Nephron progenitor cell (in vitro differentiated cells): ENCODE results near the gene BTBD16.

Experiments used
- DNase-seq: peaks from one replicate; pipeline ENCODE4 v3.0.0; 2021
- H3K27ac Mint-ChIP-seq: 2 replicates; pipeline ENCODE4 v1.8.0; 2021; ENCODE audit warnings: mild to moderate bottlenecking, moderate library complexity, mixed read lengths
- H3K27me3 Mint-ChIP-seq: 2 replicates; pipeline ENCODE4 v1.8.0; 2021; ENCODE audit warnings: mild to moderate bottlenecking, low read depth, mixed read lengths; ENCODE audit not compliant: poor library complexity
- H3K36me3 Mint-ChIP-seq: 2 replicates; pipeline ENCODE4 v1.8.0; 2021; ENCODE audit warnings: low read depth, mixed read lengths
- H3K4me1 Mint-ChIP-seq: 2 replicates; pipeline ENCODE4 v1.8.0; 2021; ENCODE audit warnings: mixed read lengths
- H3K4me3 Mint-ChIP-seq: 2 replicates; pipeline ENCODE4 v1.8.0; 2021; ENCODE audit warnings: mild to moderate bottlenecking, moderate library complexity, mixed read lengths
- H3K9me3 Mint-ChIP-seq: 2 replicates; pipeline ENCODE4 v1.8.0; 2021; ENCODE audit warnings: mild to moderate bottlenecking, moderate library complexity, mixed read lengths
- CTCF ChIP-seq: fragments of 200-600 bp; sonication (generic); IDR thresholded peaks from 2 replicates; pipeline ENCODE4 v1.5.0; 2021; ENCODE audit warnings: antibody characterized with exemption

BTBD16 gene

GRCh38 chr10:122373721-122374120 is 102.6 kb downstream of the BTBD16 start:
- Mint-ChIP-seq H3K4me3 (peak overlapping the region; percentile 90), H3K27me3 (peaks cover 50% of the 10 kb centered on the region), H3K9me3 (no peaks in the 10 kb centered on the region), H3K27ac (no peak overlapping the region), H3K4me1 (peaks cover 31% of the 10 kb centered on the region), H3K36me3 (no peaks in the 10 kb centered on the region)
- no peak for DNase-seq
- no peak for TF ChIP-seq CTCF

- H3K27me3 Mint-ChIP-seq = peaks cover 45% of the 10 kb centered on the region
- peak; percentile 94 for DNase-seq
- H3K4me3 Mint-ChIP-seq = peak within 1 kb of the TSS; percentile 91
- no peak for TF ChIP-seq CTCF
- no peak within 1 kb of the TSS for H3K27ac Mint-ChIP-seq
- no peaks in the 10 kb centered on the region for H3K9me3 Mint-ChIP-seq
- peaks cover 6% of the 10 kb centered on the region for H3K36me3 Mint-ChIP-seq
- H3K4me1 Mint-ChIP-seq = peaks cover 31% of the 10 kb centered on the region
These were observed 103.3 kb downstream of the BTBD16 start, which contains the start of gene PLEKHA1 for GRCh38 chr10:122374237-122374858. PLEKHA1 (plus strand) TSS chr10:122374708; CDS start chr10:122393201, 18,493 bp downstream.

GRCh38 chr10:122374859-122375678 is 104.0 kb downstream of the BTBD16 start:
- H3K4me1 Mint-ChIP-seq = peaks cover 31% of the 10 kb centered on the region
- no peak for TF ChIP-seq CTCF
- H3K36me3 Mint-ChIP-seq = peaks cover 13% of the 10 kb centered on the region
- no peak overlapping the region for H3K27ac Mint-ChIP-seq
- DNase-seq = peak; percentile 66
- peaks cover 5% of the 10 kb centered on the region for H3K9me3 Mint-ChIP-seq
- H3K4me3 Mint-ChIP-seq = peak overlapping the region; percentile 91
- peaks cover 39% of the 10 kb centered on the region for H3K27me3 Mint-ChIP-seq

GRCh38 chr10:122375679-122376160 is 104.6 kb downstream of the BTBD16 start:
- Mint-ChIP-seq H3K9me3 (peaks cover 10% of the 10 kb centered on the region), H3K4me3 (peak overlapping the region; percentile 91), H3K27ac (no peak overlapping the region), H3K36me3 (peaks cover 20% of the 10 kb centered on the region), H3K4me1 (peaks cover 31% of the 10 kb centered on the region), H3K27me3 (peaks cover 35% of the 10 kb centered on the region)
- no peak for DNase-seq
- TF ChIP-seq CTCF = no peak

GRCh38 chr10:122376364-122376961 is 105.4 kb downstream of the BTBD16 start:
- Mint-ChIP-seq H3K4me1 (peaks cover 31% of the 10 kb centered on the region), H3K36me3 (peaks cover 27% of the 10 kb centered on the region), H3K27me3 (peaks cover 28% of the 10 kb centered on the region), H3K4me3 (peak overlapping the region; percentile 53), H3K27ac (no peak overlapping the region), H3K9me3 (peaks cover 14% of the 10 kb centered on the region)
- TF ChIP-seq CTCF = no peak
- DNase-seq = no peak
